ENCODE measurements around the gene PKP2.
A peak's percentile ranks its signal among the peaks of the same experiment; 100 is the strongest.

The PKP2 gene

GRCh38 chr12:32804301-32804700, 92.3 kb downstream of the PKP2 start:
- DNase-seq, result no peak

- DNase-seq, result no peak
Measured at GRCh38 chr12:32801269-32801980, 95.2 kb downstream of the PKP2 start.

DNA sequence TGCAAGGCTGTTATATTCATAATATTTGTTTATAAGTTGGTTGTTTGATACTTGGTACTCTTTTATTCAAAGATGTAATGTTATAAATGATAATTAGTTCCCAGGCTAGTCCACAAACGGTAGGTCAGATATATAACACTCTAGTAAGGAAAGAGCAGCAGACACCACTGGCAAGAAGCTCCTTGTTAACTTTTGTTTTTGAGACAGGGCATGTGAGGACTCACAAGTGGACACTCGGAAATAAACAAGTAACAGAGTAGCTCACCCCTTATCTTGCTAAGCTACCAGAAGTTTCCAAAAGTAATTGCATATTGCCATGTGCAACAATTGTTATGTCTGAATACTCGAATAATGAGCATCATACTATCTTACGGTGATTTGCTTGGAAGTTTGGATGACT, 102.3 kb downstream of the PKP2 start:
- no peak for DNase-seq

GRCh38 chr12:32789916-32790315, 106.7 kb downstream of the PKP2 start:
- DNase-seq, result no peak

- no peak for DNase-seq
Measured at GRCh38 chr12:32789446-32789845, 107.1 kb downstream of the PKP2 start.

GRCh38 chr12:32788405-32788804, 108.2 kb downstream of the PKP2 start:
- DNase-seq, result no peak

GRCh38 chr12:32785557-32785956, 111.0 kb downstream of the PKP2 start:
- DNase-seq, result no peak

- no peak for DNase-seq
Measured at GRCh38 chr12:32783029-32783428, 113.5 kb downstream of the PKP2 start.

GRCh38 chr12:32780071-32780470, 116.5 kb downstream of the PKP2 start:
- no peak for DNase-seq

DNA sequence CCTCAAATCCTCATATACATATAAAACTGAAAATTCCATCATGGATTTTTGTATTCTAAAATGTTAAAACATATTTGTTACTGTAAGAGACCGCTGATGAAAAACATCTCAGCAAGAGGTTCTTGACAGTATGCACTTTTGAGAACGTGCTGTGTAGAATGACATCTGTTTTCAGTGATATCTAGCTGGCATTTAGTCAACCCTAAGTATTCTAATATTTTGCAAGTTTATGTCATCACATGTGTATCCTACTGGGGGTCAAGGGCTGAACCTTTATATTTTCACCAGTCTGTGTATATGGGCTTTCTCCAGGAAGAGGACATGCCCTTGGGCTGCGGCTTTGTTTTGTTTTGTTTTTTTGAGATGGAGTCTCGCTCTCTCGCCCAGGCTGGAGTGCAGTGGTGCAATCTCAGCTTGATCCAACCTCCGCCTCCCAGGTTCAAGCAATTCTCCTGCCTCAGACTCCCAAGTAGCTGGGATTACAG, 118.8 kb downstream of the PKP2 start:
- DNase-seq, result no peak

DNA sequence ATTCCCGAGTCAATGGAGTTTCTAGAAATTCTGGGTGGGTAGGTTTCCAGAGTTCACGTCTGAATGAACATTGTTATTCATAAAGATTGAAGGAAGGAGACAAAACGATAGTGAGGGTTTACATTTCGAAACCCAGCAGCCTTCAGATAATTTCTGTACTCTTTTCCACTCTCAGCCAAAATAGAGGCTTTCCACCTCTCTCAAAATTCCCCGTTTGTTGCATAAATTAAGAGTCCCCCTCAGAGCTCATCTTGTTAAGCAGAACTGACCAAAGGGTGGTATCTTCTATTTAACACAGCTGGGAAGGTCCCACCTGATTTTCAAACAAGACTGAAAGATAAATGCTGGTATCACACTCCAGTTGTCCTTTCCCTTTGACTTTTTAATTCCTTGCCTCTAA, 119.4 kb downstream of the PKP2 start:
- DNase-seq, result no peak

DNA sequence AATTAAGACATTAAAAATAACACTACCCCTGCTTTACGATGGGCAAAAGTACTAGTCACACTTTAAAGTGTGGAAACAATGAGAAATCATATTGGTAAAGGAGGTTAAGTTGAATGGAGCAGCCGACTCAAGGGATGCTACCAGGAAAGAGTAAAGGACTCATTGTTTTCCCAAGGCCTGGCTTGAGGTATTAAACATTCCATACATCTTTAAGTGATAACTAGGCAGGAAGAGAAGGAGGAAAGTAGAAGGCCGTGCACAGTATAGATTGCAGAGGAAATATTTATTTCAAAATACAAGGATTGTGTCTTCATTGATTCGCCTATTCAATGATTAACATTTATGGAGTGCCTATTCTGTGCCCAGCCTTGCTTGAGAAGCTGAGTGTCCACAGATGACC, 120.3 kb downstream of the PKP2 start:
- no peak for DNase-seq

DNA sequence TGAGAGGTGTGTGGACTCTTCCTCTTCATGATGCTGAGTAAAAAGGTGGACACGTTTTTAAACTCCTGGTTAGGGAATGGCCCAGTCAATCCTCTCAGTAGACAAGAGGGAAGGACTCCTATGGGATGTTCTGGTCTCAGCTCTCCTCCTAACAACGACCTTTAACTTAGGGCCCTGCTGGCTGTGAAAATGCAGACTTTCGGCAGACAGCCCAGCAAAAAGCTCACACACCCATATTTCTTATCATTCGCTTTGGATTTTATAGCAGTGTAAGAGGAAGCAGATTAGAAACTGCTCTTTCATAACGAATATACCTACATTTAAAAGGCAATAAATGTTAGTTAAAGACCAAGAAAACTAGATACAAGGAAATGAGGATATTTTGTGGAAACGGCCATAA, 122.9 kb downstream of the PKP2 start:
- no peak for DNase-seq

- no peak for DNase-seq
Measured at GRCh38 chr12:32770141-32770540, 126.4 kb downstream of the PKP2 start.

- no peak for DNase-seq
Measured at GRCh38 chr12:32768518-32768917, 128.1 kb downstream of the PKP2 start.

- no peak for DNase-seq
Measured at GRCh38 chr12:32765906-32766305, 130.7 kb downstream of the PKP2 start.

- no peak for DNase-seq
Measured at GRCh38 chr12:32761716-32762115, 134.9 kb downstream of the PKP2 start.

- DNase-seq, result no peak
Measured at GRCh38 chr12:32757157-32757556, 139.4 kb downstream of the PKP2 start.

- DNase-seq, result no peak
Measured at GRCh38 chr12:32756476-32757066, 140.0 kb downstream of the PKP2 start.

DNA sequence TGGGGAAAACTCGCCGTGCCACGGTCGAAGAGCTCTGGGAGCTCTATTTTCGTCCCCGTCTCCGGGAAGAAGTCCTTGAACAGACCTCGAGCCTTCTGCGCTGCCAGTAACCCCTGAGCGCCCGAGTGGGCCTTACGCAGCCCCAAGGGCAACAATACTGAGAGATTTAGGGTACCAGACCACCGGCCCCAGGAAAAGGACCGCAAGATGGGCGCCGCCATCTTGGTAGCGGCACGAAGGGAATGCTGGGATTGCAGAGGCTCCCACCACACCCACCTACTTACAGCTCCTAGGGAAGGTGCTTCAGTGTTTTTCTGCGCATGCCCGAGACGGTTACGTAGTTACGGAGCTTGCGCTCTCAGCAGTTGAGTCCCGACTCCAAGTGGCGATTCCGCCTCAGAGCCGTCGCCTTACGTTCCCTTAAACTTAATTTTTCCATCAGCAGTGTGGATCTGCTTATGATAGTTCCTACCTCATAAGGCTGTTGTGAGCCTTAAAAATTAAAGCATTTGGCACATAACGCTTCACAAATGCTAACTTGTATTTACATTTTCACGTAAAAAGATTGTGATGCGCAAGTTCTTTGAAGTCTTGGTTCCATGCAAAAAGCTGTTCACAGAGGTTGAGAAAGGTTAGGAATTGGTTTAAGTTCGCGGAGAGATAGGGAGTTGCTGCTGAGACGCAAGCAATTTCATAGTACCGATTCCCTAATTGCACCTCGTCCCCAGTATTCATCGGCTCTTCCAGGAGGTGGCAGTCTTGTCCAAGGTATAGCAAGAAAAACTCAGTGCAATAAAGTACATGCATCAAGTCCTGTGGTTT, 140.7 kb downstream of the PKP2 start, which contains the start of gene YARS2:
YARS2 (minus strand) TSS at position 244 of the 822 bp plus-strand sequence; CDS start at position 221, 23 bp downstream.
- DNase-seq, result peak; percentile 98 to 99

- peak; percentile 46 to 74 for DNase-seq
Measured at GRCh38 chr12:32755051-32755653, 141.4 kb downstream of the PKP2 start.

DNA sequence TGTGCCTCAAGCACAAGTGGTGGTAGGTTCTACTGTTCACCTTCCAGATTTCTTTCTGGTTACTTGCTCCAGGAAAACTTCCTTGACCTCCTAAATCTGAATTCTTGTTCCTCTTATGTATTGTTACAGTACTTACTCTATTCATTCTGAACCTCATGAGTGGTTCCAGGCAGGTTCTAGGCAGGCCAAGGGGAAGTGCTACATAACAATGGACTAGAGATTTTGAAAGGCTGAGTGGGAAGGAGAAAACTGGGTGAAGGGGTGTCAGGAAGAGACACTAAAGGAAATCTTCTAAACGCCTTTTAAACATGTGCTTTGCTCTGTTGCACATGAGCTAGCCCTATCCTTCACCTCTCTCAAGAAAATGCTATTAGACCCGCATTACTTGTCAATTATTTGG, 142.5 kb downstream of the PKP2 start:
- DNase-seq, result no peak

DNA sequence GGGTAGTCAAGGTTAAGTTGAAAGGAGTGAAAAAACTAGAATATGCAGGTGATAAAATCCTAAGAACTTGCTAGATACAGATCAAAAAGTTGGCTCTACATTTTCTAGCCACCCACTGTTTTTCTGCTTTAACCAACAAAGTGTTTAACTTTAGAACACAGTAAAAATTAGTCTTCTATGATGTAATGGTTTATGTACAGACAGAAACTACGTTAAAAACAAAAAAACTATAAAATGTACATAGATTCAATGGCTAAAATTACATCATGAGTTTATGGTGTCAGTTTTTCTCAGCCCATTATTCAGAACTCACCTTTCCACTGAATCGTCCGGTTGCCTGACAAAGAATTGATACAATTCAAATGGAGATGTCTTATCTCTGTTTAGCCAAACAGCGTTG, 143.0 kb downstream of the PKP2 start:
- no peak for DNase-seq
